Mesothelial cell of epicardium (in vitro differentiated cells): ENCODE data around the gene MAML2. TPM values are rescaled to one million over a fixed set of nuclear protein-coding genes. Genes with fewer than 3 reads are reported as not detected.

ENCODE experiments used
- DNase-seq, 2 experiments: peaks; one replicate each; pipeline ENCODE4 v3.0.0; 2021; ENCODE audit warnings: low spot score in 2 of 2; ENCODE audit not compliant: unreplicated experiment in 2 of 2
- H3K27ac Mint-ChIP-seq: 2 replicates; pipeline ENCODE4 v1.8.0; 2021; ENCODE audit warnings: mixed read lengths
- H3K27me3 Mint-ChIP-seq: 2 replicates; pipeline ENCODE4 v1.8.0; 2021; ENCODE audit warnings: low read depth, mixed read lengths
- H3K36me3 Mint-ChIP-seq: 2 replicates; pipeline ENCODE4 v1.8.0; 2021; ENCODE audit warnings: mixed read lengths
- H3K4me1 Mint-ChIP-seq: 2 replicates; pipeline ENCODE4 v1.8.0; 2021; ENCODE audit warnings: mixed read lengths
- H3K4me3 Mint-ChIP-seq: 2 replicates; pipeline ENCODE4 v1.8.0; 2021; ENCODE audit warnings: mild to moderate bottlenecking, moderate library complexity, mixed read lengths
- H3K9me3 Mint-ChIP-seq: 2 replicates; pipeline ENCODE4 v1.8.0; 2021; ENCODE audit warnings: mixed read lengths
- CTCF ChIP-seq: fragments of 200-600 bp; sonication (generic); IDR thresholded peaks from one replicate; pipeline ENCODE4 v1.5.0; 2021; ENCODE audit warnings: antibody characterized with exemption; ENCODE audit not compliant: unreplicated experiment
- total RNA-seq: library from RNA; stranded (reverse); gene quantifications from 3 replicates; pipeline ENCODE4 v1.2.1, GENCODE V29; 2021

The MAML2 gene
- total RNA-seq, 1 donor from 2014 or later: 38.3 TPM

- Mint-ChIP-seq H3K4me1 (peaks cover 2% of the 10 kb centered on the region), H3K9me3 (no peaks in the 10 kb centered on the region), H3K36me3 (peaks cover 41% of the 10 kb centered on the region), H3K4me3 (no peak overlapping the region), H3K27me3 (no peaks in the 10 kb centered on the region), H3K27ac (no peak overlapping the region)
- no peak for TF ChIP-seq CTCF
- no peak for DNase-seq
Measured at GRCh38 chr11:95984072-95984471, 358.9 kb downstream of the MAML2 start.

DNA sequence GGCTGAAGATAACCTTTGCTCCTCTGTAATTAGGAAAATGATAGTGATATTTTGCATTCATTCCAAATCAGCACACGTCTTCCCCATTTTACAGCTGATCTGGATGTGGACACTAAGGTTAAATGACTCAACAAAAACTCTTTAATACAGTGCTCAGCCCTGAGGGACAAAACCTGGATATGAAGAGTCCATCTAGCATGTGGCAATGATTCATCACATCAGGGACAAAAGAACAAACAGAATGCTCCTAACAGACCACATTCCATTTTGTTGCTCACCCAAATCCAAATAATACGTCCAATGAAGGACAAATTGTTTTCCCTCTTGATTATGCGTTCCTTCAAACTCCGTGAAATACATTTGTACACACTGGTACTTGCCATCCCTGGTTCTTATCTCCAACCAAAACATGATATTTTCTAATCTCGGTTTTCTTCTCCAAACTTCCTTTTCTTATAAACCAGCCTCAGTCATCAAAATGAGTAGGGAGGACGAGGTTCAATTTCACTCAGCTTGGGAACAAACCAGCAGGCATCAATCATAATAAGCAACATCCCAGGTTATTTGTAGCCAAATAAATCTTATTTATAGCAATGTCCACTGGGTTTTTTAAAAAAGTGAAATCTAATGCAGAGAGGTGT, 365.3 kb downstream of the MAML2 start:
- Mint-ChIP-seq H3K4me1 (peaks cover 14% of the 10 kb centered on the region), H3K36me3 (peaks cover 33% of the 10 kb centered on the region), H3K9me3 (no peaks in the 10 kb centered on the region), H3K27ac (peak overlapping the region; percentile 78), H3K27me3 (no peaks in the 10 kb centered on the region), H3K4me3 (no peak overlapping the region)
- DNase-seq: no peak
- no peak for TF ChIP-seq CTCF

GRCh38 chr11:95976550-95976949, 366.4 kb downstream of the MAML2 start:
- Mint-ChIP-seq H3K4me1 (peaks cover 14% of the 10 kb centered on the region), H3K36me3 (peaks cover 33% of the 10 kb centered on the region), H3K9me3 (no peaks in the 10 kb centered on the region), H3K4me3 (no peak overlapping the region), H3K27me3 (no peaks in the 10 kb centered on the region), H3K27ac (peak overlapping the region; percentile 25)
- DNase-seq: no peak
- no peak for TF ChIP-seq CTCF

- no peak overlapping the region for H3K27ac Mint-ChIP-seq
- peaks cover 14% of the 10 kb centered on the region for H3K4me1 Mint-ChIP-seq
- H3K36me3 Mint-ChIP-seq: peaks cover 21% of the 10 kb centered on the region
- no peaks in the 10 kb centered on the region for H3K27me3 Mint-ChIP-seq
- TF ChIP-seq CTCF: no peak
- no peak for DNase-seq
- no peaks in the 10 kb centered on the region for H3K9me3 Mint-ChIP-seq
- H3K4me3 Mint-ChIP-seq: no peak overlapping the region
Measured at GRCh38 chr11:95975343-95975742, 367.7 kb downstream of the MAML2 start.

DNA sequence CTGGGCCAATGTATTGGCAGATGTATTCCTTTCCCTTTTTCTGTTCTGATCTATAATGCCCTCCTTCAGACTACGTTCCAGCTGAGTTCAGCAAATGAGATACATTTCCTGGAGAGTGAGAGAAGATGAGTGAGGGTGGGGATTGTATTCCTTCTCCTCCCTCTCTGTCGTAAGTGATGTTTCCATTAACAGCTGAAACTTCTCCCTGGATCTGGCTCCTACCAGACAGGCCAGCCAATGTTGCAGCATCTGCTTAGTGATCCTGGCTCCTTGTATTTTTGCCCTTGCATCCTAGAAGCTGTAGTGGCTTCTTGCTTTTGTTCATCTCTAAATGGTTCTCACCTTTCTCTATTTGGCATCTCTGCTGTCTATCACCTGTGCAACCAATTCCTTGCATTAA, 370.9 kb downstream of the MAML2 start:
- DNase-seq: no peak

More for the DNA sequence above, 370.9 kb downstream of the MAML2 start:
- no peaks in the 10 kb centered on the region for H3K36me3 Mint-ChIP-seq
- TF ChIP-seq CTCF: no peak
- peaks cover 12% of the 10 kb centered on the region for H3K9me3 Mint-ChIP-seq
- peaks cover 9% of the 10 kb centered on the region for H3K4me1 Mint-ChIP-seq
- H3K27me3 Mint-ChIP-seq: no peaks in the 10 kb centered on the region
- no peak overlapping the region for H3K27ac Mint-ChIP-seq
- no peak overlapping the region for H3K4me3 Mint-ChIP-seq
